Ramos (cell line): ENCODE measurements around the gene WNT9A.

Experiments used
- in situ Hi-C: fragments of 300-500 bp; cut with MboI; formaldehyde crosslinking; loops from one replicate; pipeline ENCODE4 v1.14.3; 2022; ENCODE audit warnings: low sequenced_read_pairs; ENCODE audit not compliant: unreplicated experiment

Gene WNT9A

DNA sequence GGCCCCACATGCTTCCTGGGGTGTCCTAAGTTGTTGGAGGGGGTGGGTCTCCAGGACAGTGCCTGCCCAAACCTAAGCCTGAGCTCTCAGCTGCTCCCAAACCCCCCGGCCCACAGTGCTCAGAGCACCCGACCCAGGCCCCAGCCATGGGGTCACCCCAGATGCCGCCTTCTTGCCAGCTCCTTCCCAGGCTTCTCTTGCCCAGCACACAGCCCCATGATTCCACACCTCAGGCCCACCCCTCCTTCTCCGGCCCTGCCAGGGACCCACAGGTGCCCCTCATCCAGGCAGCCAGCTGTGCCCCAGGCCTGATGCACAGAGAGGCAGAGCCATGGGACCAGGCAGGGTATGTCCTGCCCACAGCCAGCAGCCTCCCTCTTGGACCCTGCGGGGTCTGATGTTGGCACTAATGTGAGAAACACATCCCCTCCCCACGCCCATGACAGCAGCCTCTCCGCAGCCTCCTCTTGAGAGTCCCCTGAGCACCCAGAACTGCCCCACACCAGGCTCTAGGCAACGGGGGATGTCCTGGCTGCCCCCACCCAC lies 4.9 kb downstream of the WNT9A start:
- in situ Hi-C loops, result no loop called here

DNA sequence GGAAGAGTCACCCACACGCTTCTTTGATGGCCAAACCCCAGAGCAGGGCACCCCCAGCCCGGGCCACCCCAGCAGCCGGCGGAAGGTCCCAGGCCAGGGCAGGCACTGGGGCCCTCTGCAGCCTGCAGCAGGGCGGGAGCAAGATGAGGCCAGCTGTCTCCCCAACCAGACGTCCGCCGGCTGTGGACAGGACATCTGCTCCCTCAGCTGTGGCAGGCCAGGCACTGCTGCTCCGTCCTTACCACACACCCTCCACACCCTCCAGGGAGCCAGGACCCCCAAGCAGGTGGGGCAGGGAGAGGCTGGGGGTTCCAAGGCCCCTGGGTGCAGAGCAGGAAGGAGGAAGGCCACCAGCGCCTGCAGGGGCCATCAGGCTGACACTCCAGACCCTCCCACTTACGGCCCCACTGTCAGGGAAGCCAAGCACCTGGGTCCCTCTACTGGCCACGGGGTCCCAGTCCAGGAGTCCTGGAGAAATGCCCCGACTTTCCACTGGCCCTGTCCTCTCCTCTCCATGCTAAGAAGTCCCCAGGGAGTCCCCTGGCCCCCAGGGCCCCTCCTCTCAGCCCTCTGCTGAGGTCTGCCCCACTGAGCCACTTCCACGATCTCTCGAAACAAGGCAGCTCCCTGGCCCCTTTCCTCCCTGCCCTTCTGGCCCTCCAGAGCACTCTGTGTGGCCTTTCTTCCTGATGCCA lies 5.6 kb downstream of the WNT9A start:
- in situ Hi-C loops, result no loop called here

DNA sequence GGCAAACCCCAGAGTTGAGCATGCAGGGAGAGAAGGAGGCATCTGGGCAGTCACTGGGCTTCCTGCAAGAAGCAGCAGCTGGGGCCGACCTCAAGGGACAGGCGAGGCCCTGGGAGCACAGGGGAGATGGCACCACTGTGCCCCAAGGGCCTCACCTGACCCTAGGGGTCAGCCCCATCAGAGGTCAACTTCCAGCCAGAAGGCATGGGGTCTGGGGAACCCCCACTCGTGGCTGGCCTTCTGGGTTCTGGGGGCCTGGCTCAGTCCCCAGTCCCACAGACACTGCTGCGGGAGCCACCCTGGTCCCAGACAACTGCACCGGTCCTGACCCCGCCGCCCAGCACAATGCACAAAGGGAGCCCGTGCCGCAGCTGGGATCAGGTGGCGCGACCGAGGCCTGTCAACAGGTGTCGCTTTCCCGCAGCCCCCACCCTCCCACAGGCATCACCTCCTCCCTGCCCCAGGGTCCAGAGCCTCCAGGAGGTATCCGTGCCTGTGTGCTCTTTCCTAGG lies 6.2 kb downstream of the WNT9A start:
- in situ Hi-C loops, result no loop called here

DNA sequence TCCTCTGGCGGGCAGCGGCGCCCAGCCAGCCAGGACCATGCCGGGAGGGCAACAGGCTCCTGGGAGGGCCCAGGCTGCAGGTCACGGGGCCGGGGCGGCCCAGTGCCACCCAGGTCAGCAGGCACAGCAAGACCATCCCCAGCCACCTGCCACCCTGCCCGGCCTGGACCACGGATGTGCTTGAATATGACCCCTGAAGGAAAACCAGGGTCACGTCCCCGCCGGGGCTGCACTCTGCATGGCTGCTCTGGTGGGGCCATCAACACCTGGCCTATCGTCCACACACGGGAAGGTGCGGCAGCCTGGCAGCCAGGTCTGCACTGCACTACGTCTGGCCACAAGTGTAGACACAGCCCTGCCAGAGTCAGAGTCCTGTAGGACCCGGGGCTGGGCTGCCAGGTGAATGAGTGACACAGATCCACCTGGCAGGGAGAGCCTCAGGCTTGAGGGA lies 6.9 kb downstream of the WNT9A start:
- in situ Hi-C loops, result no loop called here

DNA sequence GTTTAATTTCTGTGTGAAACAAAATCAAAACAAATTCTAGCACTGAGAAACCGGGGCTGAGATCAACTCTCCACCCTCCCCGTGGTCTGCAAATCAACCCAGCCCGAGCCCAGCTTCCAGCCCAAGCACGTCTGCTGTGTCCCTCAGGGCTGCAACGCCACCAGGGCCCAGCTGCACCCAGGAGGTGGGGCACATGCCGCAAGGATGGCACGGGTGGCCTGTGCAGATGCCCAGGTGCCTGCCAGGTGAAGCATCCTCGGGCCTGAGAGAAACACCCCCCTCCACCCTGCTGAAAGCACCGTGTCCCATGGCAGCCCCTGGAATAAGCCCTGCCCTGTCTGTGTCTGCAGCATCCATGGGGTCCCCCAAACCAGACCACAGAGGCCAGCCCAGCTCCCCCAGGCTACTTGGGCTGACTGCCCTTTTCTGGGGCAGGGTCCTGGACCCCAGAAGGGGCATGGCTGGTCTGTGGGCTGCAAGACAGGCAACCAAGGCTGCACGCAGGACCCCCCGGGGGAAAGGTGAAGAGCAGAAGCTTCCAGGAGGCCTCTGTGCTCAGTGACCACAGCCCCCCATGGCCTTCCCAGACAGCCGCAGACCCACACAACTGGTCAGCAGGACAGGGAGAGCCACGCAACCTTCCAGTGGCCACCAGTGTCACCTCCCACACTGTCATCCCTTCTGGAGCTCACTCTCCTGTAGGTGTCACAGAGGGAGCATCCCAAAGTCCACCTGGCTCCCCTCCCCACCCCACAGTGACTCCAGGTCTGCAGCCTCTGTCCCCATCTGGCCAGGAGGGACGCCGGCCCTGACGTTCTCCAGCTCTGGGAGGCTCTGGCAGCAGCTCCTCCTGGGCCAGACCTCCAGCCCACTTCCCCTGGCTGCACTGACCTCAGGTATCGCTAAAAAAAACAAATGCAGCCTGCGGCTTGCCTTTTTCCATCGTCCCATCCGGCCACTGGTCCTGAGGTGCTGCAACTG lies 7.7 kb downstream of the WNT9A start:
- in situ Hi-C loops, result no loop called here

DNA sequence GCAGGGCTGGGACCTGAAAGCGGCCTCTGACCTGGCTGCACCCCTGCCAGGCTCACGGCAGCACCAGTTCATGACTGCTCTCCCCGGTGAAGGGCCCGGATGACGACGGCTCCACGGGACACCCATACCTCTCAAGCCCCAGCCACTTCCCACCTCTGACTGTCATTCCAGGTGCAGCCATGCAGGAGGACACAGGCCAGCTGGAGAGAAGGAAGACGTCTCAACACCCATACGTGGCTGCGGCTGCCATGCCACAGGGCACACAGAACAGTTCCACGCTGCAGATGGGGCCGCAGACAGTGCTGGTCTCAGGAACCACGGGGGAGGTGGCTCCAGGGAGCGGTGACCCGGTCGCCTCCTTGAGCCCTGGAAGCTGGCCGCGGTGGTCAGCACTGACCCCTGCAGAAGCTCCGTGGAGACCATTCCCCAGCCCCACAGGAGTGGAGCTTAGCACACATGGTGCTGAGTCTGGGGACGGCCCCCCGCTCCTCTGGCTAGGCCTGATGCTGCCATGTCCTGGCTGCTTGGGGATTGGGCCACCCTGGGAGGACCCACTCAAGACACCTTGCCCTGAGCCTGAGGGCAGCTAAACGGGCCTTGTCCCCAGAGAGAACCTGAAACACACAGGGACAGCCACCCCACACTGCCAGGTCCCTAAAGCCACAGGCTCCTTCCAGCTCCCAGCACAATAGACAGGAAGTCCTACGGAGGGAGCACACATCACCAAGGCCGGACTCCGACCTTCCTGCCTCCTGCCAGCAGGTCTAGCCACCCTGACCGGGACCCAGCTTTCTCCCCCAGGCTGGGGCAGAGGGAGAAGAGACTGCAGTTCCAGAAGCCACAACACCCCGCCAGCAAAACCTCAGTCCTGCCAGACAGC lies 8.6 kb downstream of the WNT9A start:
- in situ Hi-C loops, result no loop called here

DNA sequence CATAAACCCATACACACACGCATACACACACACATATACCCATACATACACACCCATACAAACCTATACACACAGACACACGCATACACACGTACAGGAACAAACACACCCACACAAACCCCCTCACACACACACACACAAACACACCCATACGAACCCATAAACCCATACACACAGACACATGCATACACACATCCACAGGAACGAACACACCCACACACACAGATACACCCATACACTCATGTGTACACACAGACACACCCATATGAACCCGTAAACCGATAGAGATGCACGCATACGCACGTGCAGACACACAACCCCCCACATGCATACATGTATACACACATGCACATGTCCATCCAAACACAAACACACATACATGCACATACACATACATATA lies 9.5 kb downstream of the WNT9A start:
- in situ Hi-C loops, result no loop called here

DNA sequence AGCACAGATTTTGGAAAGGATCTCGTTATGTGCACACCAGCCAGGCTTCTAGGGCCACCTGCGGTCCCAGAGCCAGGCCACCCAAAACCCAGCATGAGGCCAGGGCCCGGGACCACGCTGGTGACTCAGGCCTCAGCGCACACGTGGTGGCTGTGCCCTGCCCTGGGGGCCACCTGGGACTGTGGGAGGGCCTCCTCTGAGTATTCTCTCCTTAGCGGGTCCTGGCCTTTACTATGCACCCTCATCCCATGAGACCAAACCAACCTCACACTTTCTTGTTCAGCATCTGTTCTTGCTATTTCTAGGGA lies 9.9 kb downstream of the WNT9A start:
- in situ Hi-C loops, result no loop called here

DNA sequence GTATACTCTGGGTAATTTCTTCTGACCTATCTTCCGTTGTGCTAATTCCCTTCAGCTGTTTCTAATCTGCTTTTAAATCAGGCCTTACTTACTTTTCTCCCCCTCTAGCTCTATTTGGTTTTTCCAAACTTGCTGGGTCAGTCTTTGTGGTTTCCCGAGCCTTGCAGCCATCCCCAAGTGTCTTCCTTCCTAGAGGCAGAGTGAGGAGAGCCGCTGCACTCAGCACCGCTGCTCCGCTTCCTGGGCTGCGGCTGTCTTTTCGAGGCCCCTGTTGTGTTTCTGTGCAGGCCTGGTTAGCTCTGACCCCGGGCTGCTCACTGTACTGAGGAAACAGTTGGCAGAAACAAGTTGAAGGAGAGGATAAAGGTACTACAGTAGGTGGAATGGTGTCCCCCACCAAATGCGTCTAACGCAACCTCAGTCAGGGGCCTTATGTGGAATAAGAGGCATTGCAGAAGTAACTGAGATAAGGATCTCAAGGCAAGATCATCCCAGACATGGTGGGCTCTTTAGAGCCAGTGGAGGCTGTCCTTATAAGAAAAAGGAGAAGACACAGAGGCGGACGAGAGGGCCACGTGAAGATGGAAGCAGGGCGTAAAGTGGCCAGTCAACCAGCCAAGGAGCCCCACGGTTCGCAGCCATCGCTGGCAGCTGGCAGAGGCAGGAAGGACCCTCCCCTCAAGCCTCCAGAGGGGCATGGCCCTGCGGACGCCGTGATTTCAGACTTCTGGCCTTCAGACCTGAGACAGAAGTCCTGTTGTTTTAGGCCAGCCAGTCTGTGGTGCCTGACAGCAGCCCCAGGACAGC lies 10.5 kb downstream of the WNT9A start:
- in situ Hi-C loops, result no loop called here

DNA sequence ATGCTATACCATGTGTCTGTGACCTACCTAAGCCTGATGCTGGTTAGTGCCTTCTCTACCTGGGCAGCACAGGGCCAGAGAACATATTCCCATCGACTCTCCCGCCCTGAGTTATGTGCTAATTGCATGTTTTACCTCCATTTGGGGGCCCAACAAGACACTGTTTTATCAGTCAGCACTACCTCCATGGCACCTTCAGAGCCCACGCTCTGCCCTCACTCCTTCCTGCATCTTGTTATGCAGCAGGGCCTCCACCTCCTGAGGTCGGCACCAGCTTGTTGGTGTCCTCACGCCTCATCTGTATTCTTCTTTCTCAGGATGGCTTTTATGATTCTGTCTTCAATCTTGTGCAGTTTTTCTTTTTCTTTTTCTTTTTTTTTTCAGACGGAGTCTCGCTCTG lies 11.9 kb downstream of the WNT9A start:
- in situ Hi-C loops, result no loop called here

DNA sequence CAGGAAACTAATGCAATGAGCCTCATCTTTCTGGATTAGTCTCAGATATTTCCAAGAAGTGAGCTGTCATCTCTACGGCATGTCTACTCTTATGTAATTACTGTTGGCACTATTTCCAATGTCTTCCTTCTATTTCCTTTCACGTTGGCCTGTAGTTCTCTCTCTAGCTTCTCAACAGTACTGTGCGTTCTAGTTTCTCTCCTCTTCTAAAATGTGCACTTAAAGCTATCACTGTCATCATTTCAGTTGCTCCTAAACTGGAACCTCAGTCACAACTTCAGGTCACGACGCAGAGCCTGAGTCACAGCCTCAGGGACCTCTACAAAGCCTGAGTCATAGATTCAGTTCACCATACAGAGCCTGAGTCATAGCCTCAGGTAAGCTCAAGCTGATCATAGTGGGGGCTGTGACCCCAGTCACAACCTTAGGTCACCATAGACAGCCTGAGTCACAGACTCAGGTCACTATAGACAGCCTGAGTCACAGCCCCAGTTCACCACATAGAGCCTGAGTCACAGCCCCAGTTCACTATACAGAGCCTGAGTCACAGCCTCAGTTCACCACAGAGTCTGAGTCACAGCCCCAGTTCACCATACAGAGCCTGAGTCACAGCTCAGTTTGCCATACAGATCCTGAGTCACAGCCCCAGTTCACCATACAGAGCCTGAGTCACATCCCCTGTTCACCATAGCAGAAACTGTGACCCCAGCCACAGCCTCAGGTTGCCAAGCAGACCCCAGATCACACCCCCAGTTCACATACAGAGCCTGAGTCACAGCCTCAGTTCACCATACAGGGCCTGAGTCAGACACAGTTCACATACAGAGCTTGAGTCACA lies 13.0 kb downstream of the WNT9A start:
- in situ Hi-C loops, result no loop called here

DNA sequence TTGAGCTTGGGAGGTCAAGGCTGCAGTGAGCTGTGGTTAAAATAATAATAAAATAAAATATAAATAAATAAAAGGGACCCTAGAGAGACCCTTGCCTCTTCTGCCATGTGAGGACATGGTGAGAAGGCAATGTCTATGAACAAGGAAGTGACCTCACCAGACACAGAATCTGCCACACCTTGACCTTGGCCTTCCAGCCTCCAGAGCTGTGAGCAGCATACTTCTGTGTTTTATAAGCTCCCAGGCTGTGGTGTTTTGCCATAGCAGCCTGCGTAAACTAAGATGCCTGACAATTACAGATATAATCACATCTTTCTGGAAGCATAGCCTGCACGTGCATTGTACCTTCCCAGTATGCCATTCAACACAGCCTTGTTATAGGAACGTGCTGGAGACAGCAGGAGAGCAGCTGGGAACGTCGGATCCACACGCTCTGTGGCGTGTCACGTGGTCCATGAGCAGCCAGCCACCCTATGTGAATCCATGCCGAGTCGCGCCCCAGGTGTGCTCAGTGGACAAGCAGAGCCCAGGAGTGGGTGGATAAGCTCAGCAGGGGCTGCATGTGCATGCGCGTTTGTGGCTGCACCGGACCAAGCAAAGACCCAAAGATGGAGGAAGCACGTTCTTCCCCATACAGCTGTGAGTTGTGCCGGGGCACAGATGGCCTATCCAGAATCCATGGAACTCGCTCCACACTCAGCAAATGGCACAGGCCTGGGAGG lies 17.8 kb downstream of the WNT9A start:
- in situ Hi-C loops, result no loop called here

DNA sequence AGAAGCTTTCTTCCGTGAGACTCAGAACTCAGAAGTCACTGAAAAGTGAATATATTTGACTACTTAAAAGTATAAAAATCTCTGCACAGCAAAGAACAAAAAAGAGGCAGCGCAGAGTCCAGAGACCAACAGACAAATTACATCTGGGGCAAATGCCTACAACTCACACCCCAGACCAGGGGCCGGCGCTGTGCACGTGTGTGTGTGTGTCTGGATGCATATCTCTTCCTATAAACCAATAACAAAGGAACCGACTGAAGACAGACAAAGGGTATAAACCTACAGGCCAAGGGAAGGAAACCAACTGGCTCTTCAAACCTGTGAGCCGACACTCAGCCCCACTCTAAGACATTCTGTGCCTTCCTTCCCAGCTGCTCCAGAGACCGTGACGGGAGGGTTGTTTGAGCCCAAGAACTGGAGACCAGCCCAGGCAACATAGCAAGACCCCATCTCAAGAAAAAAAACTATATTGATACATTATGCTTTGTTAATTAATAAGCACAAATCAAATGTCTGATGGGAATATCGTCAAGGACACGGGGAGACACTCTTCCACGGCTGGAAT lies 18.8 kb downstream of the WNT9A start:
- in situ Hi-C loops, result no loop called here

DNA sequence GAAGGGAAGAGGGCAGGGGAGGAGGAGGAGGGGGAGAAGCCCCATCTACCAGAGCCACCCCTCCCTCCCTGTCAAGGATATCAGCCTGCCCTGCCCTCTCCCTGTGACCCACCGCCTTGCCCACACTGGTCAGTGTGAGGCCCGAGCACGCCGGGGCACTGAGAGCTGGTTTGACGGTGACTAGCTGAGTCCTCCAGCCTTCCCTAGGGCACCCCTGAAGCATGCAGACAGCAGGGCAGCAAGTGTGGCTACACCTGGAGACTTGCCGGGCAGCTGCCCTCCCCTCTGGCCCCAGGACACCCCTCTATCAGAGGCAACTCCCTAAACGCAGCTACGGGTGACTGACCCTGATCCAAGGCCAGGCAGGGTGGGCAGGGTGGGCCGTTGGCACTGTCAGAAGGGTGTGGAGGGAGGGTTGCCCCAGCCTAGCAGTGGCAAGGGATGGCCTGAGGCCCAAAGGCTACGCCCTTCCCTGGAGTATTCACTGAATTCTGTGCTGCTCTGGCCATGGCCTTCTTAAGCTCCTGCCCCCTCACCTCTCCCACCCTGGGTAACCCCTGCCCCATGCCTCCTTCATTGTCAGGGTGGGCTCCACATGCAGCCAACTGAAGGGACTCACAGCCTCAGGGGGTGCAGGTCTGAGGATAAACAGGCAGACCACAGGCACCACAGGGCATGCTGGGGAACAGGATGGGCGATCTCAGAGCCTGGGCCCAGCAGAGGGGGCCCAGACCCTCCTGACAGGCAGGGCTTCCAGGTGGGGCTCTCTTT lies 19.6 kb downstream of the WNT9A start:
- in situ Hi-C loops, result no loop called here

DNA sequence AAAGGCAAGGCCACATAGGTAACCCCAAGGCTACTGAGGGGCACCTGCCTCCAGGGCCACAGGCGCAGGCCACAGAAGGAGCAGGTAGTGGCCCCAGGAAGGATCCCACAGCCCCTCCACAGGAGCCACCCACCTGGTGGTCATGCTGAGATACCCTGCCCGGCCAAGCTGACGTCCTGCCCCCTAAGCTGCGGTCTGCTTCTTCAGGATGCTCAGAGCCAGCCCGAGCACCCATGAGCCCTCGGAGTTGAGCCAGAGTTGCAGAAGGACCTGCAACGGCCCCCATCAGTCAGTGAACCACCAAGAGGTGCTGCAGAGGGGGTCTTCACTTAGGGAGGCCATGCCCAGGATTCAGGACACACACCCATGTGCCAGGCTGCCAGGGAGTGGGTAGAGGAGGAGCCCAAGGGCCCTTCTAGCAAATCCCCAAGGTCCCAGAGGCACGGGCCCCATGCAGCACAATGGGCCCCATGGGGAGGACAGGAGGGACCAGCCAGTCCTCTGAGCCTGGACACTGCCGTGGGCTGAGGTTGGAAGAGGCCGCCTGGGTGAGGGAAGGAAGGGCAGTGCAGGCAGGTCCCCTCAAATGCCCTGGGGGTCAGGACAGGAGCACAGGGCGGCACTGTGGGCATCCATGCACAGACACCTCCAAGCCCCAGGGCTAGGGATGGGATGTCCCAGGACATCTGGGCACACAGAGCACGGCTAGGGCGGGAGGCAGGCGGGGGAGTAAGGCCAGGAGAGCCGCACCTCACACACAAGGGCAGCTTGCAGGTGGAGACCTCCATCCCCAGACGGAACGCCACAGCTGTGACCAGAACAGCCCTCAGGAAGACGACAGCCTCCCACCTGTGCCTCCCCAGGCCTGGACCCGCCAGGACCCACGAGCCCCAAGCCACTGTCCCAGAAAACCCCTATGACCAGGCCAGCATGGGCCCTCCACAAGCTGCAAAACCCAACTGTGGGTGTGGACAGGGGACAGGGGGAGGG lies 20.5 kb downstream of the WNT9A start:
- in situ Hi-C loops, result no loop called here
